H1 (cell line): ENCODE measurements around the gene B9D1. TPM values are rescaled to one million over a fixed set of nuclear protein-coding genes. Genes with fewer than 3 reads are reported as not detected.

Experiments used
- MAX ChIP-seq: IDR thresholded peaks from 2 replicates; pipeline ENCODE4 v1.6.1; 2012; ENCODE audit warnings: inconsistent platforms
- polyA plus RNA-seq, 7 experiments: library from polyadenylated mRNA; depleted of rRNA in 3 of 7; stranded (reverse) in 5 of 7; unstranded in 2 of 7; fragments of >200 nt in 5 of 7; fragments of 200-250 nt in 2 of 7; gene quantifications; 1 replicate in 5 of 7; 2 replicates in 1 of 7; 4 replicates in 1 of 7; pipeline versions ENCODE4 v1.2.1 to v1.2.3, GENCODE V29; 2011 to 2013; ENCODE audit warnings: missing spikeins in 2 of 7, mixed read lengths in 2 of 7
- total RNA-seq: library from RNA; stranded (reverse); fragmentation: NEBNext Ultra II Directional; extraction: Animal tissue kit (Norgen Biotek cat#: 25700); gene quantifications from 2 replicates; pipeline ENCODE4 v1.2.1, GENCODE V29; 2021

Gene B9D1
- total and polyA plus RNA-seq, 2 of the 8 experiments (the other 6 are each of a cell fraction or from before 2014, with no cell fraction given): 24.6 to 65.7 TPM

GRCh38 chr17:19337712-19338023 lies 24.9 kb downstream of the B9D1 start (continued):
- no peak for TF ChIP-seq MAX
- TF ChIP-seq, all 59 proteins: peak for 0
